NCI-H2029 (cell line): ENCODE data around the gene TBX15.

Experiments used
- DNase-seq: peaks from one replicate; lab custom pipeline; 2025; lab: John Stamatoyannopoulos, UW

Gene TBX15

GRCh38 chr1:118984722-118985639, 3.2 kb downstream of the TBX15 start:
- no peak for DNase-seq

GRCh38 chr1:118984086-118984721, 3.9 kb downstream of the TBX15 start:
- DNase-seq, result no peak

GRCh38 chr1:118983558-118984041, 4.5 kb downstream of the TBX15 start:
- DNase-seq, result no peak

- no peak for DNase-seq
Measured at GRCh38 chr1:118982821-118983557, 5.2 kb downstream of the TBX15 start.

GRCh38 chr1:118982266-118982665, 5.9 kb downstream of the TBX15 start:
- DNase-seq, result no peak

GRCh38 chr1:118981436-118981835, 6.7 kb downstream of the TBX15 start:
- DNase-seq, result no peak

- no peak for DNase-seq
Measured at GRCh38 chr1:118979754-118980575, 8.2 kb downstream of the TBX15 start.

- DNase-seq, result no peak
Measured at GRCh38 chr1:118978914-118979701, 9.0 kb downstream of the TBX15 start.

- DNase-seq, result no peak
Measured at GRCh38 chr1:118977600-118977999, 10.5 kb downstream of the TBX15 start.

- no peak for DNase-seq
Measured at GRCh38 chr1:118974661-118975060, 13.5 kb downstream of the TBX15 start.

GRCh38 chr1:118973531-118974137, 14.5 kb downstream of the TBX15 start:
- DNase-seq, result no peak

GRCh38 chr1:118973032-118973431, 15.1 kb downstream of the TBX15 start:
- no peak for DNase-seq

- no peak for DNase-seq
Measured at GRCh38 chr1:118970451-118970850, 17.7 kb downstream of the TBX15 start.

- DNase-seq, result no peak
Measured at GRCh38 chr1:118963456-118964430, 24.4 kb downstream of the TBX15 start.

GRCh38 chr1:118963138-118963455, 25.0 kb downstream of the TBX15 start:
- no peak for DNase-seq

- no peak for DNase-seq
Measured at GRCh38 chr1:118961156-118961555, 27.0 kb downstream of the TBX15 start.

- DNase-seq, result no peak
Measured at GRCh38 chr1:118960567-118961136, 27.5 kb downstream of the TBX15 start.

GRCh38 chr1:118960026-118960561, 28.0 kb downstream of the TBX15 start:
- DNase-seq, result no peak
